ENCODE measurements around the gene CFAP65.

Gene CFAP65

DNA sequence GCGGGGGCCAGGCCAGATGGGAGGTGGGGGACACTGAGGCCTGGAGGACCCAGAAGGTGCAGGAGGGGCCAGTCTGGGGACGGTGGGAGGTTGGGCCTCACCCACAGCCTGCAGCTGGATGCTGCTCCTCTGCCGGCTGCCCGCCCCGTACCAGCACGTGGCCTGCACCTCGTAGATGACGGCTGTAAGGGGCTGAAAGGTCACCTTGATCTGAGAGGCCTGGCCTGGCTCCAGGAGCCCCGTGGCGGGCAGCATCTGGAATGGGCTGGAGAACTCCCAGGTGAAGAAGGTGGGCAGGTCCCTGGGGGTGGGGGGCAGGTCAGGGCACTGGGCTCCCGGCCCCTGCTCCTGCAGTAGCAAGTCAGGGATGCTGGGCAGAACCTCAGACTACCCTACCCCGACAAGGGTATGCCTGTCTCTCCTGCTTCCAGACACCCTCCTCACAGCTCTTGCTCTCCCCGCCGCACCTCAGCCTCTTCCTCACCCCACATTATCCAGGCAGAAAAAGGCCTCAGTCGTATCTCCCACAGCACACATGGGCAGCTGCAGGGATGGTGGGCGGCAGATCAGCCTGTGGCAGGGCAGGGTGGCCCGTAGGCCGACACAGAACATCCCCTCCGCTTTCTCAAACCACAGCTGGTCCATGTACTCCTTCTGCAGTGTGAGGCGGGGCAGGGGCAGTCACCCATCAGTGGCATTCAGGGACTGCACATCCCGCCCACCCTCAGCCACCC lies 10.1 kb downstream of the CFAP65 start:
- no peak for DNase-seq

DNA sequence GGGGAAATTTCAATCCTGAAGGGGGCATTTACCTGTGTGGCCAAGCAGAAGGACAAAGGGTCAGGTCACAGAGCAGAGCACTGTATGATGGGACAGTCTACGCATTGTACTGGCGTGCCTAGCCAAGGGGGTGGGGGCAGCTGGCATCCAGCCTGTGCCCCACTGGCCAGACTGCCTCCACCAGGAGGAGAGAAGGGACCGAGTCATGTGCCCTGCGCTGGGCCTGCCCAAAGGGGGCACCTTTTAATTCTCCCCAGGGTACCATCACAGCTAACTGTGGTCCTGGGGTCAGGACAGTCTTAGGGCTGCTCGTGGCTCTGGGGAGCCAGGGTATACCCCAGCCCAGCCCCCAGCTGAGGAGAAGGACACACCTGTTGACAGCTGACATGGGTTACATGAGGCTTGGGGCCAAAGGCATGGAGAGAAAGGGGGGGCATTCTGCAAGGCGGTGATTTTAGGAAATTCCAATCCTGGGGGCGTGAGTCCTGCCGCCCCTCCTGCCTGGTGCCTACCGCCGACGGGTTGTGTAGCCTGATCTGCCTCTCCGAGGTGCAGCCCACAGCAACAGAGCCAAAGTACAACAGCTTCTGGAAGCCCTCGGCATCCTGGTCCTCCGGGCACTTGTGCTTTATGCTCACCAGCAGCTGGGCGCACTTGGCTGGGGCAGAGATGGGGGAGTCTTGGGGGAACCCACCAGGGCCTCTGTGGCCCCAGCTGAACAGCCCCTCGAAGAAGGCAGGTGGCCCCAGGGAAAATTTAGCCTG lies 11.0 kb downstream of the CFAP65 start:
- no peak for DNase-seq

DNA sequence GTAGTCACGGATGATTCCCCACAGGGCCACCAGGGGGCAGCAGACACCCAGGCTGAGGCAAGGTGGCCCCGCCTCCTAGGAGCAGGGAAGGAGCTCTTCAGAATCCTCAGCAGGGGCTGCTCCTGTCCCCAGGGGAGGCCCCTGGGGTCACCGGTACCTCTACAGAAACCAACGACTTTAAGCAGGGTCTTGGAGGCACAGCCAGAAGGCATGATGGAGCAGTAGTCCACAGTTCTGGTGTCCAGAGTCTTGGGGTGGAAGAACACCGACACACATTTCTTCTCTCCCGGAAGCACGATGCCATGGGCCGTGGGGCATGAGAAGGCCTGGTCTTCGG lies 11.5 kb downstream of the CFAP65 start:
- DNase-seq: no peak

- DNase-seq: no peak
Observed at GRCh38 chr2:219028996-219029828, 12.1 kb downstream of the CFAP65 start.

DNA sequence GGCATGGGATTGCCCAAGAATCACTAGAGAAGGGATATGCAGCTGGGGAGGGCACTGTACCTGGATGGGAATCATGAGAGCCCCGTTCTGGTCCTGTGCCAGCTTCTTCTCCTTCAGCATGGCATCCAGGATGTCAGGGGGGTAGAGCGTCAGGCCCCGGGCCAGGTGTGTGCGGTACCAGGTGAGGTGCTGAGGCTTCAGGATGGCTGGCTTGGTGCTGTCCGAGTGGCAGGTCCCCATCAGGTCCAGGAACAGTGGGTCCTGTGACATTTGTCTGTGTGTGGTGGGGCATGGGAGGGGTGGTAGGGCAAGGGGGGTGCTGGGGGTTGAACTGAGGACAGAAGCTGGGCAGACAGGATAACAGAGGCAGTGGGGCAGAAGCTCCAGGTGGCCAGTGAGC lies 13.2 kb downstream of the CFAP65 start:
- DNase-seq: no peak

DNA sequence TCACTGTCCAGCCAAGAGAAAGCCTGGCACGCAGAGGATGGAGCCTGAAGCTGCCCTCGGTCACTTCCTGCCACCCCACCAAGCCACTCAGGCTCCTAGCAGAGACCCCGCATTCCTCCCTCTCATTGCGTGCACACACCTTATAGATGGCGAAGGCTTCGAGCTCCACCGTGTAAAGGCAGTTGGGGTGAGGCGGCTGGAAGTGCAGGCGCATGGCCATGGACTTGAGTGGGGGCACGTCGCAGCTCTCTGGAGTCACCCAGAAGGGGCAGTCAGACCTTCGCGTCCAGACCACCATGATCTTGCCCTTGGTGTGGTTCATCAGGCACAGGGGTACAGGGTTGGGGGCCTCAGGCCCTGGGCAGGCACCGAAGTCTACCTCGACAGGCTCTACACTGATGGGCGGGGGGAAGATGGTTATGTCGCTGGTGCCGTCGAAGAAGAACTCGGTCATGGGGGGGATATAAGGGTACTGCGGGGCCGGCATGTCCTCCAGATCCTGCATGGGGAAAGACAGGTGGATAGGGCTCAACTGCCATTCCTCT lies 13.7 kb downstream of the CFAP65 start:
- DNase-seq: no peak

DNA sequence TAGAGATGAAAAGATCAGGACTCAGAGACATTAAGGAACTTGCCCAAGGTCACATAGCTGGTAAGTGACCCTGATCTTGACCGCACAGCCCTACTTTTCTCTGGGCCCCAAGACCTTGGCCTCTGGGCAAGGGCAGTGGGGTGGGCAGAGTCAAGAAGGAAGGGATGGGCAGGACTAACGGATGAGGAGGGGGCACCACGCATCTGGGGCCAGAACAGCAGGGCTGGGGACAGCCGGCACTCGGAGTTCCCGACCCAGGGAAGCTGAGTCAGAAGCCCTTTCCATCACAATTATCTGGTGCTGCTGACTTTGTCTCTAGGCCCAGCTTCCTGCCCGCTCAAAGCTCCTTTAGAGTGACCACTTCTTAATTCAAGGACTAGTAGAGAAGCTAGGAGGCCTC lies 14.4 kb downstream of the CFAP65 start:
- no peak for DNase-seq

GRCh38 chr2:219025637-219026585 lies 15.4 kb downstream of the CFAP65 start:
- DNase-seq: no peak

GRCh38 chr2:219024059-219024458 lies 17.3 kb downstream of the CFAP65 start:
- DNase-seq: no peak

DNA sequence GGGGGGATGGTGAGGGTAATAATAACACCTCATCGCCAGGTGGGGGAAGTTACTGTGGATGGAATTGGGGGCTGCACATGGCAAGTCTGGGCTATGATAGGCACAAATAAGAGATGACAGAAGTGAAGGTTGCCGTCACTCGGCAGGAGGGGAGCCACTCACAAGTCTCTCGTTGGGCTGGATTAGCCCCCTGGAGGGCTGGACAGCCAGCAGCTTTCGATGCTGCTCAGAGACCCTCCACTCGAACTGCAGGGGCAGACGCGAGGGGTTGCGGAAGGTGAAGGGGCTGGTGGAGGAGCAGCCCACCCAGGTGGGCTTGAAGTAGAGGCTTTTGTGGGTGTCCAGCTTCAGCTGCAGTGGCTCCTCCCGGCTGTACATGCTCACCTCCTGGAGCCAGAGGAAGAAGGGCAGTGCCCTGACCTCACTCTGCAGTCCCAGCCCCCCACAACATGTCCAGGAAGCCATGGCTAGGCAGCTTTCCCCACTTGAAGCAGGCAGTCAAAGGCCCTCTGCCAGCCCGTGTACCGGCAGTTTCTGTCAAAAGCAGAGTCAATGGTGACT lies 18.2 kb downstream of the CFAP65 start:
- no peak for DNase-seq

- no peak for DNase-seq
Observed at GRCh38 chr2:219022616-219023015, 18.7 kb downstream of the CFAP65 start.

- no peak for DNase-seq
Observed at GRCh38 chr2:219022041-219022440, 19.3 kb downstream of the CFAP65 start.

DNA sequence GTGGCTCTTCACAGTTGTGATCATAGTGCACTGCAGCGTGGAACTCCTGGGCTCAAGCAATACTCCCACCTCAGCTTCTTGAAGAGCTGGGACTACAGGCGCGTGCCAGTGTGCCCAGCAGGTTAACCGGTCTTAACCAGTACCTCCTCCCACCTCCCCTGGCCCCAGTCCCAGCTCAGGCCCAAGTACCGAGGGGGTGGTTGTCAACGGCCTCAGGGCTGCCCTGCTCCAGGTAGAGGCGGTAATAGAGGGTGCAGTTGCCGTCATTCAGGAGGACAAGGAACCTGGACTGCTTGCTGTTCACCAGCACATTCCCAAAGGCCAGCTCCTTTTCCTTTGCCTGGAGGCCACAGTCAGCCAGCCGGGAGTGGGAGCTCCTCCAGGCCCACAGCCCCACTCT lies 19.7 kb downstream of the CFAP65 start:
- no peak for DNase-seq

DNA sequence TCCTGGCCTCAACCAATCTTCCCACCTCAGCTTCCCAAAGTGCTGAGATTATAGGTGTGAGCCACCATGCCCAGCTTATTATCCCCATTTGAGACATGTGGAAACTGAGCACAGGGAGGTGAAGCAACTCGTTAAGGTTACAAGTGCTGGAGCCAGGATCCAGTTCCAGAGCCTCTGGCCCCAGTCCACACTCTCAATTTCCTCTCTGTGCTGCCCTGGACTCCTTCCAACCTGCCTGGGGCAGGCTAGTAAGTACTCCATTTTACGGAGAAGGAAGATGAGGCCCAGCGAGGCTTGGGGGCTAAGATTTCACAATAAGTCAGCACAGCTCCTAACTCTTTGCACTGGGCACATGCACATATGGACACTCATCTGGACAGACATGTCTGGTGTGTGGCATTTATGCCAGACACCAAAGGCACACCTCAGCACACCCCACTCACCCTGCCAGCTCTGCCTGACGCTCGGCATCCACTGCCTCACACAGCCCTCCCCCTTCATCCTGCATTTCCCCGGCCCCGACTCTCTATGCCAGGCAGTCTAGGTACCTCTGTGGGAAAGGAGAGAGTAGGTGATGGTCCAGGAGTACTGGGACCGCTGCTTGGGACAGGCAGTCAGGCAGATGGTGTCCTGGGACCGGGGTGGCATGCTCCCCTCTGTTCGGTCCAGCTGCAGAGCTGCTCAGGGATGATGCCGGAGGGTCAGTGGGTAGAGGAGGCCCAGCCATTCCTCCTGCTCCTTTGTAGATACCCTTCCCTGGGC lies 20.5 kb downstream of the CFAP65 start:
- no peak for DNase-seq

- DNase-seq: no peak
Observed at GRCh38 chr2:219019436-219019835, 21.9 kb downstream of the CFAP65 start.

DNA sequence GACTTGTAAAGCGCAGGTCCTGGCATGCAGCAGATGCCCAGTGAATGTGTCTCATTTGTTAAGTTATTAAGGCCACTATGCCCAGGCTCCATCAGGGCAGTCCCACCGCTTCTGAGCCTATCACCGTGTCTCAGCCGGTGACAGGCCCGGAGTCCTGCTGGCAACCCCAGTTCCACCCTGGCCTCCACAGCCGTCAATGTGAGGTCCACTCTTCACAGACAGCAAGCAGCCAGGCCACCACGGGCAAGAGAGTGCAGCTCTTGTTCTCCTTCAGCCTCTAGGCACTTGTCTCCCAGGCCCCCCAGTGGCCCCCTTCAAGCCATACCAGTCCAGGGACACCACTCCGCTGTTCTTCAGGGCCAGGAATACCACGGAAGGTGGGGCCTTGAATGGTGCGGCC lies 22.6 kb downstream of the CFAP65 start:
- no peak for DNase-seq

DNA sequence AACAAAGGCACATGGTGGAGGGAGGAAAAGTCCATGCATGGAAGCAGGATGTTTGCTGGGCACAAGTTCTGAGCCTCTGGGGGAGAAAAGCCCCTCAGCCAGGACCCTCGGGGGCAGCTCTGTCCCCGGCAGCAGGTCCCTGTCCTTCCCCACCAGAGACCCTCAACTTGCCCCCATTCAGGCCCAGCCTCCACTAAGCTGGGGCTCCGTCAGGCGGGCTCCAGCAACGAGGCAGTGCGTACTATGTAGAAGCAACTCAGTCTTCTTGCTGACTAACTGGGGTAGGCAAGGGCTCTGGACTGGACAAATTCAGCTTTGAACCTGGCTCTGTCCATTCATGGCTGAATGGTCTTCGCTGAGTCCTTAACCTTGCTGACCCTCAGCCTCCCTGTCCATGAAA lies 23.0 kb downstream of the CFAP65 start:
- DNase-seq: no peak

GRCh38 chr2:219017201-219017931 lies 23.9 kb downstream of the CFAP65 start:
- no peak for DNase-seq

DNA sequence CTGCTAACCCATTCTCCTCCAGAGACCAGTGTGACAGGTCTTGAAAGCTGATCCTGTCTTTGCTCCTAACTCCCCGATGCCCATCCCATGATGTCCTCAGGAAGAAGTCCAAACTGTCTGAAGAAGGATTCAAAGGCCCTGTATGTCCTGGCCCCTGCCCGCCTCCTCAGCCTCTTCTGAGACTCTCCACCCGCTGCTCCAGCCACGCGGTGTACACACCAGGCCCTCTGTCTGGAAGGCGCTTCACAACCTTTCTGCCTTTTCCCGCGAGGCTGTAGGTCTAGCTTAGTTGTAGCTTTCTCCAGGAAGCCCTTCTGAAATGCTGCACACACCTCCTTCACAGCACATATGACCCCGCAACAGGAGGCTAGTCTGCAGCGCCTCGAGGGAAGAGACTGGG lies 24.6 kb downstream of the CFAP65 start:
- DNase-seq: no peak

- no peak for DNase-seq
Observed at GRCh38 chr2:219010873-219011272, 30.4 kb downstream of the CFAP65 start.

All from SIG-M5 (cell line).